ENCODE measurements around the gene HEG1. TPM values are rescaled to one million over a fixed set of nuclear protein-coding genes. Genes with fewer than 3 reads are reported as not detected.
A peak's percentile ranks its signal among the peaks of the same experiment; 100 is the strongest.

HEG1 gene
- total and polyA plus RNA-seq, 2 of the 13 experiments (the other 11 are each of a cell fraction or from before 2014, with no cell fraction given): 10.7 to 18.2 TPM

DNA sequence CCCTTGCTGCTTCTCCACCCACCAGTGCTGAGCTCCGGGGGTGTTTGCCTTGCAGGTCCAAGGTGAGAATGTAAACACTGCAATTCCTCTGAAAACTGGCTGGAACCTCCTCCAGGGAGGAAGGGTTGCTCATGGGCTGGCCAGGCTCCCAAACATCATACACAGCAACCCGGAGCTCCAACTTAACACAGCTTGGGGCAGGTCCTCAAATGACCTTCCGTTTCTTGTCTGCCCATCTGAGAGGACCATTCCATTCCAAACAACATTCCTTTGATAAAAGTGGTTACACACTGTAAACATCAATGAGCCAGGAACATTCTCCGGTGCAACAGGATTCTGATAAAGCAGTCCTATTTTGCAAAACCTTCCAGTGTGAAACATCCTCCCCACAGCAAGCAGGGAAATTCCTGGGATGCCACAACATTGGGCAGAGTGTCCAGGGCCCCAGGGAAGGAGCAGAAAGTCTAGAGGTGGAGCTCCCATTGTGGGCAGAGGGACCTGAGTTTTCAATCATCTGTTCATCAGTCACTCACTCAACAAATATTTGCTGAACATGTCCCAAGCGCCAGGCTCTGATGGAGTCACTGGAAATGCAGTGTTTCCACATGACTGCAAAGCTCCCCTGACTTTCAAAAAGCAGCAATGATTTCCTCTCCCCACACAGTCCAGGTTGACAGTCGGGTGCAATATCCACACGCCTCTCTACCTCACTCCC lies 7.3 kb upstream of the HEG1 start (continued):
- TF ChIP-seq STAG1 (CRISPR knock-in tag; IDR thresholded peaks at IDR 0.05) (0 out of 2 replicates have a peak, but pooled peaks have one; percentile 3), NAIF1 (CRISPR knock-in tag; IDR thresholded peaks at IDR 0.05; ENCODE audit: borderline replicate concordance) (peak; percentile 39; the same call in 1 of the 2 replicates), MEIS1 (CRISPR knock-in tag; IDR thresholded peaks at IDR 0.05; ENCODE audit: borderline replicate concordance) (0 out of 2 replicates have a peak, but pooled peaks have one; percentile 24), CEBPB (IDR thresholded peaks at IDR 0.05; ENCODE audit: borderline replicate concordance, low read depth, low read length) (peak; percentile 72), FOXA1 (IDR thresholded peaks at IDR 0.05) (peak; percentile 62), FOXA1 (CRISPR knock-in tag; IDR thresholded peaks at IDR 0.05) (peak; percentile 85), CBX1 (IDR thresholded peaks at IDR 0.05; ENCODE audit: low read depth) (peak; percentile 72), NR2F6 (IDR thresholded peaks at IDR 0.05) (peak; percentile 73), NR2F6 (CRISPR knock-in tag; IDR thresholded peaks at IDR 0.05) (peak; percentile 69), PTBP1 (IDR thresholded peaks at IDR 0.05; ENCODE audit: low read depth, low read length, poor library complexity, severe bottlenecking) (no peak), ZNF121 (CRISPR knock-in tag; IDR thresholded peaks at IDR 0.05) (peak; percentile 49), NKX3-1 (CRISPR knock-in tag; IDR thresholded peaks at IDR 0.05) (no peak), MIER2 (CRISPR knock-in tag; IDR thresholded peaks at IDR 0.05) (0 out of 2 replicates have a peak, but pooled peaks have one; percentile 56), GRHL1 (CRISPR knock-in tag; conservative IDR thresholded peaks at IDR 0.05) (no peak), HOXA3 (CRISPR knock-in tag; IDR thresholded peaks at IDR 0.05) (peak; percentile 10; the same call in 1 of the 2 replicates), ZFAT (CRISPR knock-in tag; conservative IDR thresholded peaks at IDR 0.05) (no peak), NR2F2 (IDR thresholded peaks at IDR 0.05; ENCODE audit: borderline replicate concordance, low read depth) (peak; percentile 58; the same call in 1 of the 2 replicates), ZNF788 (CRISPR knock-in tag; IDR thresholded peaks at IDR 0.05; ENCODE audit: borderline replicate concordance) (peak; percentile 77; the same call in 1 of the 2 replicates), SKIL (CRISPR knock-in tag; IDR thresholded peaks at IDR 0.05; ENCODE audit: borderline replicate concordance) (peak; percentile 91), ZNF761 (CRISPR knock-in tag; conservative IDR thresholded peaks at IDR 0.05) (peak; percentile 85; the same call in 1 of the 2 replicates), ZNF577 (CRISPR knock-in tag; IDR thresholded peaks at IDR 0.05; ENCODE audit: borderline replicate concordance, low read depth) (no peak), TOE1 (CRISPR knock-in tag; IDR thresholded peaks at IDR 0.05) (0 out of 2 replicates have a peak, but pooled peaks have one; percentile 56), ZSCAN9 (CRISPR knock-in tag; IDR thresholded peaks at IDR 0.05; ENCODE audit: borderline replicate concordance) (peak; percentile 64)
- TF ChIP-seq, protein P1, sequence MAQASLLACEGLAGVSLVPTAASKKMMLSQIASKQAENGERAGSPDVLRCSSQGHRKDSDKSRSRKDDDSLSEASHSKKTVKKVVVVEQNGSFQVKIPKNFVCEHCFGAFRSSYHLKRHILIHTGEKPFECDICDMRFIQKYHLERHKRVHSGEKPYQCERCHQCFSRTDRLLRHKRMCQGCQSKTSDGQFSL (CRISPR knock-in tag; IDR thresholded peaks at IDR 0.05): no peak
- TF ChIP-seq, protein P2, sequence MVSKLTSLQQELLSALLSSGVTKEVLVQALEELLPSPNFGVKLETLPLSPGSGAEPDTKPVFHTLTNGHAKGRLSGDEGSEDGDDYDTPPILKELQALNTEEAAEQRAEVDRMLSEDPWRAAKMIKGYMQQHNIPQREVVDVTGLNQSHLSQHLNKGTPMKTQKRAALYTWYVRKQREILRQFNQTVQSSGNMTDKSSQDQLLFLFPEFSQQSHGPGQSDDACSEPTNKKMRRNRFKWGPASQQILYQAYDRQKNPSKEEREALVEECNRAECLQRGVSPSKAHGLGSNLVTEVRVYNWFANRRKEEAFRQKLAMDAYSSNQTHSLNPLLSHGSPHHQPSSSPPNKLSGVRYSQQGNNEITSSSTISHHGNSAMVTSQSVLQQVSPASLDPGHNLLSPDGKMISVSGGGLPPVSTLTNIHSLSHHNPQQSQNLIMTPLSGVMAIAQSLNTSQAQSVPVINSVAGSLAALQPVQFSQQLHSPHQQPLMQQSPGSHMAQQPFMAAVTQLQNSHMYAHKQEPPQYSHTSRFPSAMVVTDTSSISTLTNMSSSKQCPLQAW (CRISPR knock-in tag; IDR thresholded peaks at IDR 0.05): peak; percentile 48; the same call in 1 of the 2 replicates

Measured in HepG2 (cell line).